HG02852 (cell line): ENCODE results near the gene EMP3.
"Not testable (repeated sequence)": the region's sequence is repeated elsewhere in the genome, so short reads cannot be mapped to it uniquely, and the experiment has no call there.

ENCODE experiments used
- ATAC-seq: cut with Tn5 transposase; IDR thresholded peaks from one replicate; pipeline ENCODE4 v1.9.1; 2021; ENCODE audit warnings: mild to moderate bottlenecking, moderate library complexity; ENCODE audit not compliant: unreplicated experiment

Gene EMP3, protein sequence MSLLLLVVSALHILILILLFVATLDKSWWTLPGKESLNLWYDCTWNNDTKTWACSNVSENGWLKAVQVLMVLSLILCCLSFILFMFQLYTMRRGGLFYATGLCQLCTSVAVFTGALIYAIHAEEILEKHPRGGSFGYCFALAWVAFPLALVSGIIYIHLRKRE

GRCh38 chr19:48325265-48325910 is at the start of gene EMP3:
TSS of gene EMP3 (plus strand) at chr19:48325552. CDS start at chr19:48326845, 1,293 bp downstream.
- ATAC-seq = no peak

- no peak for ATAC-seq
Observed at GRCh38 chr19:48279747-48280146, 45.6 kb upstream of the EMP3 start.

- ATAC-seq = no peak
Observed at GRCh38 chr19:48283908-48284307, 41.4 kb upstream of the EMP3 start.

- no peak for ATAC-seq
Observed at GRCh38 chr19:48284896-48285295, 40.5 kb upstream of the EMP3 start.

GRCh38 chr19:48287748-48288147 is 37.6 kb upstream of the EMP3 start:
- no peak for ATAC-seq

GRCh38 chr19:48290401-48290770 is 35.0 kb upstream of the EMP3 start:
- ATAC-seq = no peak

DNA sequence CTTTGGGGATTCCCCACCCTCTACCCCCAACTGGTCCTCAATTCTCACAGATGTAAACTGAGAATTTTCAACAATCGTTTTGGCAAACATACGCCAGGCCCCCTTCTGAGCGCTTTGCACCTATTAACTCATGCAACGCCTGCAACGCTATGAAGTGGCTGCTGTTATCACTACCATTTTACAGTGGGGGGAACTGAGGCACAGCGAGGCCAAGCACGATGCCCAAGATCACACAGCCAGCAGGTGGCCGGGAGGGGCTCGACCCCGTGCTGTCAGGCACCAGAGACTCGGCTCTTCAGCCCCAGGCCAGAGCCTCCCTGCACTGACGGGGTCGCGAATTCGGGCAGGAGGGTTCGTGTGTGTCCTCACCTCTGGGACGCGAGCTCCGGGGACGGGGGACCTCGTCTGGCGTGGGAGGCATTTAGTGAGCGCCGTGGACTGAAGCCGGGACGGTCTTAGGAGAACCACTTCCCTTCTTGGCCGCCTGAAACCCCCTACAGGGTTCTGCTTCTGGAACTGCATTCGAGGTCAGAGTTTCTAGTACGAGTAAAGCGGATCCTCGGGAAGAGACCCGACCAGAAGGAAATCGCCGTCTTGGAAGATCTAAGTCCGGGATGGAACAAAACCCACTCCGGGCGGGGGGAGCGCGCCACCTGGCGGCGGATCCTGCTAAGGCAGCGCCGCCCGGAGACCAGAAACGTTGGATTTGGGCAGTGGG is 34.4 kb upstream of the EMP3 start:
- no peak for ATAC-seq

DNA sequence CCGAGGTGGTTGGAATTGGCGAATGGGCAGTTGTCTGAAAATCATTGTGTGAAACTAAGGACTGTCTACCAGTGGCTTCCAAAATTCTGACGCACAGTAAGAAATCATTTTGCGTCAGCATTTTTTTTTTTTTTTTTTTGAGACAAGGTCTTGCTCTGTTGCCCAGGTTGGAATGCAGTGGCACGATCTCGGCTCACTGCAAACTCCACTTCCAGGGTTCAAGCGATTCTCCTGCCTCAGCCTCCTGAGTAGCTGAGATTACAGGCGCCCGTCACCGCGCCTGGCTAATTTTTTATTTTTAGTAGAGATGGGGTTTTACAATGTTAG is 33.9 kb upstream of the EMP3 start:
- not testable (repeated sequence) for ATAC-seq

GRCh38 chr19:48292798-48293197 is 32.6 kb upstream of the EMP3 start:
- no peak for ATAC-seq

- ATAC-seq = no peak
Observed at GRCh38 chr19:48295458-48295857, 29.9 kb upstream of the EMP3 start.

- no peak for ATAC-seq
Observed at GRCh38 chr19:48296963-48297734, 28.2 kb upstream of the EMP3 start.

GRCh38 chr19:48297975-48298374 is 27.4 kb upstream of the EMP3 start:
- no peak for ATAC-seq

DNA sequence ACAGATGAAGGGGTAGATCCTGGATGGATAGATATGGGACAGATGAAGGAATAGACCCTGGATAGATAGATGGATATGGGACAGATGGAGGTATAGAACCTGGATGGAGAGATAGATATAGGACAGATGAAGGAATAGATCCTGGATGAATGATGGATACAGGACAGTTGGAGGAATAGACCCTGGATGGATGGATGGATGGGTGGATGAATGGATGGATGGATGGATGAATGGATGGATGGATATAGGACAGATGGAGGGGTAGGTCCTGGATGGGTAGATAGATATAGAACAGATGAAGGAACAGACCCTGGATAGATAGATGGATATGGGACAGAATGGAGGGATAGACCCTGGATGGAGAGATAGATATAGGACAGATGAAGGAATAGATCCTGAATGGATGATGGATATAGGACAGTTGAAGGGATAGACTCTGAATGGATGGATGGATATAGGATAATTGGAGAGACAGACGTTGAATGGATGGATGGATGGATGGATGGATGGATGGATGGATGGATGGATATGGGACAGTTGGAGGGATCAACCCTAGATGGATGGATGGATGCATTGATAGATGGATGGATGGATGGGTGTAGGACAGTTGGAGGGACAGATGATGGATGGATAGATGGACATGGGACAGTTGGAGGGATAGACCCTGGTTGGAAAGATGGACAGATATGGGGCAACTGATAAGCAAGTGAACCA is 23.3 kb upstream of the EMP3 start:
- ATAC-seq = no peak

DNA sequence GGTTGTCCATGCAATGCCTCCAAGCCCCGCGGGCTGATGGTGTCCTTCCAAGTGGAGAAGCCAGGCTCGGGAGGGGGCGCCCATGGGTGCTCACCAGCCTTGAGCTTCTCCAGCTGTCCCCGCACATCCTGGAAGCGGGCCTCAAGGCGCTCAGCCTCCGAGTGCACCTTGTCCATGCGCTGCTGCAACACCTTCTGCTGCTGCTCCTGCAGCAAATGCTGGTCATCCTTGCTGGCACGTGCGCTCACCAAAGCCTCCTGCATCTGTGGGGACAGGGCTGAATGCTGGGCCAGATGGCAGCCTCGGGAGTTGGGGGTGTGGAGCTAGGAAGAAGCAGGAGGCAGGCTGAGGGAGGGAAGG is 22.8 kb upstream of the EMP3 start:
- ATAC-seq = no peak

GRCh38 chr19:48303367-48303766 is 22.0 kb upstream of the EMP3 start:
- ATAC-seq = no peak

DNA sequence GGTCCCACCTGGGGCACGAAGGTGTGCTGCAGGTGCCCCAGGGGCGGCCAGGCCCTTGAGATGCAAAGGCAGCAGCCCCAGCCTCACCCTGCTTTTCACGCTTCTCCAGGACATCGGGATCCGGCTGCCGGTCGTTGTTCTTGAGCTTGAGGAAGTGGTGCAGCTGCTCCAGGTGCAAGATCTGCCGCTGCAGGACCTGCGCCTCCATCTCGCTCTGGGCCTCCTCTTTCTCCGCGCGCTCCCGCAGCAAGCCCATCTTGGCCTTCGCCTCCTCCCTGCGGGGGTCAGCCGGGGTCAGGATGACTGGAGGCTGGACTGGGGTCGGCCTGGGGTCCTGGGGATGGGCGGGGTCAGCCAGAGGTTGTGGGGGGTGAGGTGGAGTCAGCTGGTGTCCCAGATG is 21.5 kb upstream of the EMP3 start:
- ATAC-seq = no peak

DNA sequence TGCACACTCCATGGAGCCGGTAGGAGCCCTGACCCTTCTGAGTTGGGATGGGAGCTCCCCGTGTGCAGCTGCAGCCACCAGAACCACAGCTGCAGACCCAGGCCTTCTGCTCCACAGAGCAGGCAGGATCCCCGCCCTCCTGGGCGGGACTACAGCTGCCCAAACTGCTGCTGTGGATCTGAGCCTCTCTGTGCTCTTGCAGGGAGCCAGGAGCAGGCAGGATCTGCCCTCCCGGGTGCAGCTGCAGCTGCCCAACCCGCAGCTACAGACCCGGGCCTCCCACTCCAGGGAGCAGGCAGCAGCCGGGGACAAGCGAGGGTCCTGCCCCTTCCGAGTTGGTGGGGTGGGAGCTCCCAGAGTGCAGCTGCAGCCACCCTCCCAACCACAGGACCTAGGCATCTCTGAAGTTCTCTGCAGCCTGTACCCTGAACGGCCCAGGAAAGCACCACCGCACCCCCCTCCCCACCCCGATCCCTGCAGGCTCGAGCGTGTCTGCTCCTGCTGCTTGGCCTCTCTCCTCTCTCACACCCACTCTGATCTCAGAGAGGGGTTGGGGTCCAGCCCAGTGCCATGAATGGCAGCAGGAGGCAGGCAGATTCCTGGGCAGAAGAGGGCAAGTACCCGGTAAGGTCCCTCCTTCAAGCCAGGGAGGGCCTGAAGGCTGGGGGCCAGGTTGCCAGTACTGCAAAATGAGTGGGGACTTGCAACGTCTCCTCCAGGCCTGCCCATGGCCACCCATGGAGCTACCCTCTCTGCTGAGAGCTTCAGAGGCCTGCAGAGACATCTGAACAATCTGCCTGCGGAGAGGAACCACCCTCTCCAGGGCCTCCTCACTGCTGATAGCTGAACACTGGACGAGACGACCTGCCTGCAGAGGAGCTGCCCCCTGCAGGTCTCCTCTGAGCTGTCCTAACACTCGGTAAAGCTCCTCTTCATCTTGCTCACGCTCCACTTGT is 16.4 kb upstream of the EMP3 start:
- ATAC-seq = no peak

GRCh38 chr19:48309731-48310130 is 15.6 kb upstream of the EMP3 start:
- ATAC-seq = not testable (repeated sequence)

DNA sequence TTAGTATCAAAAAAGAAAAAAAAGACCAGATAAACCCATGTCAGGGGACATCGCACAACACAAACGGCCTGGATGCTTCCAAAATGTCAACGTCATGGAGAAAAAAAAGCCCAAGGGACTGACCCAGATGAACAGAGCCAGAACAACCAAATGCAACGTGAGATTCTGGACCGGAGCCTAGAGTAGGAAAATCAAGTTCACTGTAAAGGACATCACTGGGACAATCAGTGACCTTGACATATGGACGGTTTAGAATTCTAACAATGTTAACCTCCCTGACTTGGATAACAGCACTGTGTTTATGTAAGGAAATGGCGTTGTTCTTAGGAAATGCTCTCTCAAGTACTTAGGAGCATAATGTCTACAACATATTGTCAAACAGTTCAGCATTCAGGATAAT is 15.1 kb upstream of the EMP3 start:
- ATAC-seq = no peak

DNA sequence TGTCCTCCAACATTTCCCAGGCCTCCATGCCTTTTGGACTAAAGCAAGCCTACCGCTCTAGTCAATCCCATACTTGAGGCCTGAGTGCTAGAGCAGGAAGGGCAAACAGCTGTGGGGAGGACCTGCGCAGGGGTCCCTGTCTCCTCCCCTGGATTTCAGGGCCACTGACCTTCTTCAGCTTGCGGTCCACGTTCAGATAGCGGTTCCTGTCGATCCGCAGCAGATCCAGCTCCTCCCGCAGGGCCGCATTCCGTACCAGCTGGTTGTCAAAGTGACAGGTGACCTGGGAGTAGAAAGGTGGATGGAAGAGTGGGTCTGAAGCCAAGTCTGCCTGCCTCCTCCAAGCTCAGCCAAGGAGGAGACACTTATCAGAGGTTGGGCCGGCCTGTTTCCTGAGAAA is 14.0 kb upstream of the EMP3 start:
- no peak for ATAC-seq
